Endothelial cell of umbilical vein (primary cell): ENCODE measurements around the gene COTL1.

ENCODE experiments used
- CTCF ChIP-seq, 2 donors: IDR thresholded peaks; 1 replicate in 1 of 2; 2 replicates in 1 of 2; pipeline ENCODE4 v1.5.1; 2011; ENCODE audit warnings: low read length in 2 of 2, mild to moderate bottlenecking in 2 of 2, moderate library complexity in 2 of 2, control low read depth in 1 of 2, inconsistent platforms in 1 of 2, low read depth in 1 of 2; ENCODE audit not compliant: insufficient read depth in 1 of 2; ENCODE audit errors: extremely low read depth in 1 of 2
- EZH2 ChIP-seq: IDR thresholded peaks from 2 replicates; pipeline ENCODE4 v1.6.1; 2012; ENCODE audit warnings: borderline replicate concordance, low read depth, mild to moderate bottlenecking, moderate library complexity, low read length, inconsistent platforms; ENCODE audit not compliant: severe bottlenecking
- GATA2 ChIP-seq: IDR thresholded peaks from 2 replicates; pipeline ENCODE4 v1.7.0; 2011; ENCODE audit warnings: low read depth, mild to moderate bottlenecking, moderate library complexity, mixed read lengths, low read length; ENCODE audit not compliant: insufficient read length, insufficient read depth
- POLR2A ChIP-seq: IDR thresholded peaks from 2 replicates; pipeline ENCODE4 v1.6.1; 2012; ENCODE audit warnings: low read depth, mild to moderate bottlenecking, control low read depth, low read length

- TF ChIP-seq CTCF (IDR thresholded peaks at IDR 0.05; ENCODE audit: extremely low read depth in 1 of 2, insufficient read depth in 1 of 2, low read depth in 1 of 2, low read length in 2 of 2): no peak
- no peak for TF ChIP-seq EZH2
- TF ChIP-seq POLR2A: no peak
- TF ChIP-seq GATA2: no peak
Observed at GRCh38 chr16:84577034-84577803, 40.7 kb downstream of the COTL1 start.
